Measurements from ENCODE around the gene LOC101059915.
"Not testable (repeated sequence)": the region's sequence is repeated elsewhere in the genome, so short reads cannot be mapped to it uniquely, and the experiment has no call there.

LOC101059915 gene

DNA sequence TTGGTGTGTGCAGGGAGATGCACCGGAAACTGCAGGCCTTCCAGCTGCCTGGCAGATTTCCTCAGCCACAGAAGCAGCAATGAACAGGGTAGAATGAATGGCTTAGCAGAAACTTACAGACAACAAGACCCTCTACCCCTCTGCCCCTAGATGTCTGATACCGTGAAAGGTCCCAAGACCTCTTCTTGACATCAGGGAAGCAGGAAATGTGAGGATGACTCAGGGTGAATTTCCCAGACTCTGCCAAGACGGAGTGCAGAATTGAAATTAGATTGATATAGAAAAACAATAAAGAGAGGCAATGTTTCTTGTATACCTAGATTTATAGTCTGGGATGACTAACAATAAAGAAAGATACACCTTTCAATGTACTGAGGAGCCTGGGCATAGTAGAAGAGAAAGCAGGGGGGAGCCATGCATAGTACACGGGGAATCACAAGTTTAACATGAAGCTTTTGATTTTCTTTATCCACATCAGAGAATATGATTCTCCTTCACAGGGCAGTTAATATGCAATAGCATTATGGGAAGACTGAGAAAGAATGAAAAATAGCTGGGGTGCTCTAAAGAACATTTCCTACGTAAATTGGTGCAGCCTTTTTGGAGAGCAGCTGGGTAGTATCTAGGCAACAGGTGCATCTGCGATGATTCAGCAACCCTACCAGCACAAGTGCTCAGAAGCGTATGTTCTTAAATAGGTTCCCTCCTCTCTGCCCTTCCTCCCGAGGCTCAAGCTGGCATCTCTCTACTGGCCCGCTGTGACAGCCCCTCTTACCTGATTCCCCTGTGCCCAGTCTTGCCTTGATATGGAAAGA, 30.7 kb upstream of the LOC101059915 start:
- H3K27me3 ChIP-seq (ENCODE audit: control insufficient read depth, insufficient read depth, low read length) = no peaks in the 10 kb centered on the region
- H3K36me3 ChIP-seq (ENCODE audit: control insufficient read depth, insufficient read depth, low read length) = no peaks in the 10 kb centered on the region
- H3K4me3 ChIP-seq (ENCODE audit: low read depth, low read length) = no peak overlapping the region
- no peaks in the 10 kb centered on the region for H3K4me1 ChIP-seq
- H2AFZ ChIP-seq = no peak overlapping the region
- H3K4me2 ChIP-seq (ENCODE audit: low read length) = no peak overlapping the region
- TF ChIP-seq, protein P1, sequence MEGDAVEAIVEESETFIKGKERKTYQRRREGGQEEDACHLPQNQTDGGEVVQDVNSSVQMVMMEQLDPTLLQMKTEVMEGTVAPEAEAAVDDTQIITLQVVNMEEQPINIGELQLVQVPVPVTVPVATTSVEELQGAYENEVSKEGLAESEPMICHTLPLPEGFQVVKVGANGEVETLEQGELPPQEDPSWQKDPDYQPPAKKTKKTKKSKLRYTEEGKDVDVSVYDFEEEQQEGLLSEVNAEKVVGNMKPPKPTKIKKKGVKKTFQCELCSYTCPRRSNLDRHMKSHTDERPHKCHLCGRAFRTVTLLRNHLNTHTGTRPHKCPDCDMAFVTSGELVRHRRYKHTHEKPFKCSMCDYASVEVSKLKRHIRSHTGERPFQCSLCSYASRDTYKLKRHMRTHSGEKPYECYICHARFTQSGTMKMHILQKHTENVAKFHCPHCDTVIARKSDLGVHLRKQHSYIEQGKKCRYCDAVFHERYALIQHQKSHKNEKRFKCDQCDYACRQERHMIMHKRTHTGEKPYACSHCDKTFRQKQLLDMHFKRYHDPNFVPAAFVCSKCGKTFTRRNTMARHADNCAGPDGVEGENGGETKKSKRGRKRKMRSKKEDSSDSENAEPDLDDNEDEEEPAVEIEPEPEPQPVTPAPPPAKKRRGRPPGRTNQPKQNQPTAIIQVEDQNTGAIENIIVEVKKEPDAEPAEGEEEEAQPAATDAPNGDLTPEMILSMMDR (IDR thresholded peaks at IDR 0.05) = no peak
- H3K9ac ChIP-seq = no peak overlapping the region
- H3K79me2 ChIP-seq = no peaks in the 10 kb centered on the region
- no peak overlapping the region for H3K27ac ChIP-seq
- no peaks in the 10 kb centered on the region for H3K9me3 ChIP-seq (ENCODE audit: control insufficient read depth, low read length)

DNA sequence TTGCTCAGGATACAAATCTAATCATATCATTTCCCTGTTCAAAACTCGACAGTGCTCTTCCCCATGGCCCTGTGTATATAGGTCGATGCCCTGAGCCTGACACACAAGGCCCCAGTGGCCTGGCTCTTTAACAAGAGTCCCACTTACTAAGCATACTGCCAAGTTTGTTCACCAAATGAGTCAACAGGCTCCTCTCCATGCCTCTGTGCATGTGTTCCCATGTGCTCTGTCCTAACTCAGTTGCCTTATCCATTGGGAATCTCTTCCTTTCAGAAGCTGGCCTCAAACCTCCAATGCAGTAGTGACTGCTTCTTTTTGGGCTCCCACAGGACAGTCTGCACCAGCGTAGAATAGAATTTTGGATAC, 30.1 kb upstream of the LOC101059915 start:
- Histone ChIP-seq H3K4me2 (ENCODE audit: low read length) (no peak overlapping the region), H3K27ac (no peak overlapping the region), H2AFZ (no peak overlapping the region), H3K36me3 (ENCODE audit: control insufficient read depth, insufficient read depth, low read length) (no peaks in the 10 kb centered on the region), H3K4me1 (no peaks in the 10 kb centered on the region), H3K4me3 (ENCODE audit: low read depth, low read length) (no peak overlapping the region), H3K9ac (no peak overlapping the region), H3K27me3 (ENCODE audit: control insufficient read depth, insufficient read depth, low read length) (no peaks in the 10 kb centered on the region), H3K9me3 (ENCODE audit: control insufficient read depth, low read length) (no peaks in the 10 kb centered on the region), H3K79me2 (no peaks in the 10 kb centered on the region)
- TF ChIP-seq, protein P1 (IDR thresholded peaks at IDR 0.05) = no peak

DNA sequence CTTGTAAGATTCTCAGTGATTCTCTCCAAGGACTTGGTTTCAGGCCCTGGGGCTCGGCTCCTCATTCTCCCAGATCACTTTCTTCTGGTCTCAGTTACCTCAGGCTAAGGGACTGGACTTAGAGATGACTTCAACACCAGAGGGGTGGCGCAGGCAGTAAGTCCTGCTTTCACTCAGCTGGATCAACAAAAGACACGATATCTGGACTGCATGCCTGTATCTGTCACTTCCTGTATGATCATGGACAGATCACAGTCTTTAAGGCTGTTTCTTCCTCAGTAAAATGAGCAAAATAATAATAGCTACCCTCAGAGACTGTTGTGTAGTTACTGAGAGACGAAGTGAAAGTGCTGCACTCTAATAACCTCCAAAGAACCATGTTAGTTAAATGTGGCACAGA, 29.5 kb upstream of the LOC101059915 start:
- no peak overlapping the region for H3K27ac ChIP-seq
- TF ChIP-seq, protein P1 (IDR thresholded peaks at IDR 0.05) = no peak
- H3K27me3 ChIP-seq (ENCODE audit: control insufficient read depth, insufficient read depth, low read length) = no peaks in the 10 kb centered on the region

DNA sequence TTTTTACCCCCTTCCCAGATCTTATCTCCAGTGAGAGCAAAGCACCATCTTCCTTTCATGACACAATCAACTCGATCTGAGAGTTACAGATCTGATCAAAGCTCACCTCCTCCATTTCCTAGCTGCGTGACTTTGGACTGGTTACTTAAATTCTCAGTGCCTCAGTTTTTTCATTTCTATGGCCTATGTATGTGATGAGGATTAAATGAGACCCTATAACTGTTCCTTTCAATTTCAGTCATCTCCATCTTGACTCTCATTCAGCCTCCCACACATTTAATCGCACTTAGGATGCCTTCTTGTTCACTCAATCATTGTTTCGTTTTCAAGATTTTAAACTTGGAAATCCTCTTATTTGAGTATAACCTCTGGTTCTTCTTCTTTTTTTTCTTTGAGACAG, 28.9 kb upstream of the LOC101059915 start:
- Histone ChIP-seq H3K79me2 (no peaks in the 10 kb centered on the region), H3K27me3 (ENCODE audit: control insufficient read depth, insufficient read depth, low read length) (no peaks in the 10 kb centered on the region), H3K9me3 (ENCODE audit: control insufficient read depth, low read length) (no peaks in the 10 kb centered on the region), H3K27ac (no peak overlapping the region), H3K4me1 (no peaks in the 10 kb centered on the region), H3K4me3 (ENCODE audit: low read depth, low read length) (no peak overlapping the region), H3K36me3 (ENCODE audit: control insufficient read depth, insufficient read depth, low read length) (no peaks in the 10 kb centered on the region), H2AFZ (no peak overlapping the region), H3K9ac (no peak overlapping the region), H3K4me2 (ENCODE audit: low read length) (no peak overlapping the region)
- TF ChIP-seq, protein P1 (IDR thresholded peaks at IDR 0.05) = no peak

More for the DNA sequence above, 29.5 kb upstream of the LOC101059915 start:
- Histone ChIP-seq H3K9me3 (ENCODE audit: control insufficient read depth, low read length) (no peaks in the 10 kb centered on the region), H3K9ac (no peak overlapping the region), H3K36me3 (ENCODE audit: control insufficient read depth, insufficient read depth, low read length) (no peaks in the 10 kb centered on the region), H2AFZ (no peak overlapping the region), H3K4me3 (ENCODE audit: low read depth, low read length) (no peak overlapping the region), H3K4me2 (ENCODE audit: low read length) (no peak overlapping the region), H3K4me1 (no peaks in the 10 kb centered on the region), H3K79me2 (no peaks in the 10 kb centered on the region)

DNA sequence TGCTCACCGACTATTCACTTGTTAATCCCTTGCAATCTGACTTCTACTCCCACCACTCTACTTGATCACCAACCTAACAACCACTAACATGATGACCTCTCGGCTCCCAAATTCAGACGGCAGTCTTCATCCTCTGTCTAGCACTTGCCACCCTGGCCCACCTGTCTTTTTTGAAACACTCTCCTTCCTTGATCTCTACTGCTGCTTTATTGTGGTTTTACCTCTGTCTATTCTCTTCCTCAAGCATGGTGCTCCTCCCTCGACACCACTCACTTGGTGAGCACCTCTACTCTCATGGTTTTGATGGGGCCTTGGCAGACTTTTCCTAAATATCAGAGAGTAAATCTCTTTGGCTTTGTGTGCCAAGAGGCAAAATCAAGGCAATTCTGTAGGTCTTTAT, 27.3 kb upstream of the LOC101059915 start:
- Histone ChIP-seq H3K4me1 (no peaks in the 10 kb centered on the region), H3K9ac (no peak overlapping the region), H2AFZ (no peak overlapping the region), H3K79me2 (no peaks in the 10 kb centered on the region), H3K4me3 (ENCODE audit: low read depth, low read length) (no peak overlapping the region), H3K36me3 (ENCODE audit: control insufficient read depth, insufficient read depth, low read length) (no peaks in the 10 kb centered on the region), H3K27me3 (ENCODE audit: control insufficient read depth, insufficient read depth, low read length) (no peaks in the 10 kb centered on the region), H3K4me2 (ENCODE audit: low read length) (no peak overlapping the region), H3K9me3 (ENCODE audit: control insufficient read depth, low read length) (no peaks in the 10 kb centered on the region), H3K27ac (no peak overlapping the region)
- TF ChIP-seq, protein P1 (IDR thresholded peaks at IDR 0.05) = no peak

DNA sequence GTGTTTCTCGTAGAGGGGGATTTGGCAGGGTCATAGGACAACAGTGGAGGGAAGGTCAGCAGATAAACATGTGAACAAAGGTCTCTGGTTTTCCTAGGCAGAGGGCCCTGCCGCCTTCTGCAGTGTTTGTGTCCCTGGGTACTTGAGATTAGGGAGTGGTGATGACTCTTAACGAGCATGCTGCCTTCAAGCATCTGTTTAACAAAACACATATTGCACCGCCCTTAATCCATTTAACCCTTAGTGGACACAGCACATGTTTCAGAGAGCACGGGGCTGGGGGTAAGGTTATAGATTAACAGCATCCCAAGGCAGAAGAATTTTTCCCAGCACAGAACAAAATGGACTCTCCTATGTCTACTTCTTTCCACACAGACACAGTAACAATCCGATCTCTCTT, 22.9 kb upstream of the LOC101059915 start:
- not testable (repeated sequence) for H2AFZ ChIP-seq; H3K27ac ChIP-seq; H3K4me2 ChIP-seq (ENCODE audit: low read length); H3K4me1 ChIP-seq; H3K27me3 ChIP-seq (ENCODE audit: control insufficient read depth, insufficient read depth, low read length); H3K9me3 ChIP-seq (ENCODE audit: control insufficient read depth, low read length); H3K36me3 ChIP-seq (ENCODE audit: control insufficient read depth, insufficient read depth, low read length); H3K79me2 ChIP-seq; H3K9ac ChIP-seq; H3K4me3 ChIP-seq (ENCODE audit: low read depth, low read length)
